ENCODE results near the gene IFNG-AS1. TPM values are rescaled to one million over a fixed set of nuclear protein-coding genes. Genes with fewer than 3 reads are reported as not detected.

IFNG-AS1 gene
- total RNA-seq = not detected in 2 replicates

DNA sequence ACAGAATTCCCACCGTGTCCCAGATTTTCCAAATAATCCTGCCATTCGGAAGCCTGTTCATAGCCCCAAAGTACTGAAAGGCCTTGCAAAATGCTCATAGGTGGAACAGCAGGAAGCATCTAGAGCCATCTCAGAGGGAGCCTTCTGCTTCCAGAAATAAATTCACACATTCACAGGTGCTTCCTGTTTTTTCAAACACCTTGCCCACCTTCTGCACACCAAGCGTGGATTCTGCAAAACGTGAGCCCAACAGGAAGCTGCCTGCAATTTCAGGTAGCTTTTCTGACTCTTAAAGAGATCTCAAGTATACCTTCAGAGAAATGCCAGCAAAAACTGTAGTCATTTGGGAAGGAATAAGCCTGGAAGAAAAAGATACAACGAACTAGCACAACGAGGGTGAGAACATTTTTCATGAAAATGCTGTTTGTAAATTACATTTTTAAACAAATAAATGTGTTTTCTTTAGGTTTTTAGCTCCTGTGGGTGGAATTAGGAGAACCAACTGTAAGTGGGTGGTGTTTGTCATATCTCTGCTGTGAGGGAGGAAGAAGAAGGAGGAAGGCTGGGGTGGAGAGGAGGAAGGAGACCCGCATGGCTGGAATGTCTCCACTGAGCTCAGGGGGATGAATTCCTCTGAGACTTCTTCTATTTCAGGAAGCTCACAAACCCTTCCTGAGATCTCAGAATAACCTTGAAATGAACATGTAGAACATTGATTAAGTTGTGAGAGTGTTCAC, at the start of gene IFNG-AS1:
IFNG-AS1 (plus strand) TSS at position 264 of the 737 bp plus-strand sequence.

Other genes starting within 250 kb of the IFNG-AS1 start
- gene IFNG, start 170.3 kb downstream of the IFNG-AS1 start, total RNA-seq = not detected in 2 replicates
- gene IL26, start 236.4 kb downstream of the IFNG-AS1 start, total RNA-seq = not detected in 2 replicates

Measured in smooth muscle cell of trachea (primary cell).